H1 (cell line): ENCODE measurements around the gene MFGE8. TPM values are rescaled to one million over a fixed set of nuclear protein-coding genes. Genes with fewer than 3 reads are reported as not detected.

Experiments used
- polyA plus RNA-seq, 7 experiments: library from polyadenylated mRNA; depleted of rRNA in 3 of 7; stranded (reverse) in 5 of 7; unstranded in 2 of 7; fragments of >200 nt in 5 of 7; fragments of 200-250 nt in 2 of 7; gene quantifications; 1 replicate in 5 of 7; 2 replicates in 1 of 7; 4 replicates in 1 of 7; pipeline versions ENCODE4 v1.2.1 to v1.2.3, GENCODE V29; 2011 to 2013; ENCODE audit warnings: missing spikeins in 2 of 7, mixed read lengths in 2 of 7
- total RNA-seq: library from RNA; stranded (reverse); fragmentation: NEBNext Ultra II Directional; extraction: Animal tissue kit (Norgen Biotek cat#: 25700); gene quantifications from 2 replicates; pipeline ENCODE4 v1.2.1, GENCODE V29; 2021

Gene MFGE8
- total and polyA plus RNA-seq, 2 of the 8 experiments (the other 6 are each of a cell fraction or from before 2014, with no cell fraction given): 1,237 to 2,117 TPM

Other genes with a start within 250 kb of the MFGE8 start
- gene ACAN, start 109.9 kb downstream of the MFGE8 start, total RNA-seq: 0.67 and 0.71 TPM in 2 replicates
- gene ACAN, start 109.9 kb downstream of the MFGE8 start, polyA plus RNA-seq (2011; rRNA removed): 0.73 and 1.2 TPM in 2 replicates
- 76.2 and 80.9 TPM in 2 replicates for gene HAPLN3, start 17.8 kb downstream of the MFGE8 start, total RNA-seq
- gene HAPLN3, start 17.8 kb downstream of the MFGE8 start, polyA plus RNA-seq (2011; rRNA removed): 79.7 and 115 TPM in 2 replicates
- gene ABHD2, start 175.1 kb upstream of the MFGE8 start, total RNA-seq: 23.7 and 27.6 TPM in 2 replicates
- 9.1 and 9.7 TPM in 2 replicates for gene ABHD2, start 175.1 kb upstream of the MFGE8 start, polyA plus RNA-seq (2011; rRNA removed)